GM08714 (cell line): ENCODE results near the gene GAB3.
"Not testable (repeated sequence)": the region's sequence is repeated elsewhere in the genome, so short reads cannot be mapped to it uniquely, and the experiment has no call there.

Source experiments
- H3K4me3 ChIP-seq: fragments of 200-500 bp; sonication (Bioruptor generic); 2 replicates; pipeline ENCODE4 v1.5.1; 2014; ENCODE audit warnings: mild to moderate bottlenecking, low read length, inconsistent platforms
- ZNF274 ChIP-seq: IDR thresholded peaks from 2 replicates; pipeline ENCODE4 v1.6.1; 2012; ENCODE audit warnings: mild to moderate bottlenecking, low read depth, low read length

GAB3 gene

DNA sequence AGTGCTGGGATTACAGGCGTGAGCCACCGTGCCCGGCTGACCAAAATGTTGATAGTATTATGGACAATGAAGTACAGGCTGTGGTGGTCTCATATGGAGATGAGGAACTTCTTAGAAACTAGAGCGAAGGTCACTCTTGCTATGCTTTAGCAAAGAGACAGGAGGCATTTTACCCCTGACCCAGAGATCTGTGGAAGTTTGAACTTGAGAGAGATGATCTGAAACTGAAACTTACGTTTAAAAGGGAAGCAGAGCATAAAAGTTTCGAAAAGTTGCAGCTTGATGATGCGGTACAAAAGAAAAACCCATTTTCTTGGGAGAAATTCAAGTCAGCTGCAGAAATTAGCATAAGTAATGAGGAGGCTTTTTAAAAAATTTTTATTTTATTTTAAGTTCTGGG is 89.0 kb downstream of the GAB3 start:
- no peak overlapping the region for H3K4me3 ChIP-seq
- no peak for TF ChIP-seq ZNF274

DNA sequence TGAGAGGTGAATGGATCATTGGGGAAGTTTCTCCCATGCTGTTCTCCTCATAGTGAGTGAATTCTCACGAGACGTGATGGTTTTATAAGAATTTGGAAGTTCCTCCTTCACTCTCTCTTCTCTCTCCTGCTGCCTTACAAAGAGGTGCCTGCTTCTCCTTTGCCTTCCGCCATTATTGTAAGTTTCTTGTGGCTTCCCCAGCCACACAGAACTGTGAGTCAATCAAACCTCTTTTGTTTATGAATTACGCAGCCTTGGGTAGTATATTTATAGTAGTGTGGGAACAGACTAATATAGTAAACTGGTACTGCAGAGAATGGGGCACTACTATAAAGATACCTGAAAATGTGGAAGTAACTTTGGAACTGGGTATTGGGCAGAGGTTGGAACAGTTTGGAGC is 89.7 kb downstream of the GAB3 start:
- no peak overlapping the region for H3K4me3 ChIP-seq
- no peak for TF ChIP-seq ZNF274

GRCh38 chrX:154660541-154660940 is 90.3 kb downstream of the GAB3 start:
- TF ChIP-seq ZNF274: no peak
- H3K4me3 ChIP-seq: no peak overlapping the region

- TF ChIP-seq ZNF274: no peak
- no peak overlapping the region for H3K4me3 ChIP-seq
These were observed 91.9 kb downstream of the GAB3 start for GRCh38 chrX:154658957-154659356.

DNA sequence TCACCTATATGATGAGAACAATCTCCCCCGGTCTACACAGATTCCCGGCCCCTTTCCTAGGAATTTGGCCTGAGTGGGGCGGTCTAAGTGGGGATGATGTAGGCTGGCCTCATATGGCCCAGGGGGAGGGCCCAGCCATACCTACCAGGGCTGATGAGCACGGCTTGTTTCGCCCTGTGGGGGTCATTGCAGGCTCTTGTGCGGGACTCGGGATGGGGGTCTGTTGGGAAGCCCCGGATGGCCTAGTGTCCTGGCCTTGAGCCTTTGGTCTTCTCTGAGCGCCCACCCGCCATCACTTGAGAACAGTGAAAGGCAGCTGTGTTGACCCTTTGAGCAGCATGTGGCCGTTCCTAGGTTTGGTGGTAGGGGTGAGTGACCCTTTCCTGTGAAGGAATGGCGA is 92.7 kb downstream of the GAB3 start:
- TF ChIP-seq ZNF274: no peak
- H3K4me3 ChIP-seq: no peak overlapping the region

DNA sequence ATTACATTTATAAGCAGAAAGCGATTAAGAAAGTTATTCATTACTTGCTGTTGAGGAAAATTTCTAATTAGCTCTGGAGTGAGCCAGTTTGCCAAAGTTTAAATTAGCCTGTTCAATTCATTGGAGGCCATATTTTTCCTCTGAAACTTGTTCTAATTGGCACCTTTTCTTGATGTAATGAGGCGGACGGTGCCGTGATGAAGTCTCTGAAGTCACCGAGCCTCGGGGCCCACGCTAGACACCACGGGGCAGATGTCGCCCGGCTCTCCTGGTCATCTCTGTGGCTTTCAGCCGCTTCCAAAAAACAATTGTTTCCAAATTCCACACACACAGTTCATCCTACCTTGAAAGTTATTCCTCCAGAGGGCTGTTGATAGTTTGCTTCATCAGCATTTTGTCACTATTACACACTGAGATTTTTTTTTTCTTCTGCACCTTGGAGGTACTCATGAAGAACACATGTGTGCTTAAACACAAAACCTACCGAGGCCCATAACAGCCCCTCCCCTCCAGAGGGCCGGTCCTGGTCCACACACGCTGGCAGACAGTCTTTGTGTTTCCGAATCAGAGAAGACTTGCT is 93.6 kb downstream of the GAB3 start:
- no peak overlapping the region for H3K4me3 ChIP-seq
- TF ChIP-seq ZNF274: no peak

DNA sequence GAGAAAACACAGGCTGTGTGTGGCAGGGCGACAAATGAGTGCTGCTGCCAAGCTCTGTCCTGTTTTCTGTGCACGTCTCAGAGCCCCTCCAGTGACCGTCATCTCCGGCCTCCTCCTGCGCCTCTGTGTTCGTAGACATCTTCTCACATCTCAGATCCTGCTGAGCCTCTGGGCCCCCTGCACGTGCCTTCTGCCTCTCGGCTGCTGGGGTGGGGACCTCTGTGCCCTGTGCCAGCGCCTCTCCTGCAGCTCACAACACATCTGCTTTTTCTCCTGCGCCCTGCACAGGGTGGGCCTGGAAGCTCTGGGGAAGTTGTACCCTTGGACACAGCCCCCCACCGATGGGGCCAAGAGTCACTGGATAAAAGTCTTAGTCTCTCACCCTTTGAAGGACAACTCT is 95.1 kb downstream of the GAB3 start:
- no peak overlapping the region for H3K4me3 ChIP-seq
- no peak for TF ChIP-seq ZNF274

DNA sequence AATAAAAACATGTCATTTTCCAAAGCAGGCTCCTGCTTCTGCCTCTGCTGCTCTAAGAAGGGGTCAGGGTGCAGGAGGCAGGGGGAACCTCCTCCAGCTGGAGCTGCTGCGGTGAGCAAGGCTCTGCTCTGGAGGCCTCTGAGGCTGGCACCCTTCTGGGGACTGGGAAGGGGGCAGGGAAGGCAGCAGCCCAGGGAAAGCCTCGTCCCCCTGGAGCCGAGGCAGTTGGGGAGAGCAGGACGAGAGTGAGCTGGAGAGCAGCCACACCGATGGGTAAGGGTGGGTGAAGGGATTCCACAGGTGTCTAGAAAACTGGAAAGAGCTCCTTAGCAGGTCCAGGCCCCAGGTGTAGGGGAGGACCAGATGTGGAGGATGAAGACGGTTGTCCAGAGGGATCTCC is 95.5 kb downstream of the GAB3 start:
- H3K4me3 ChIP-seq: no peak overlapping the region
- no peak for TF ChIP-seq ZNF274

DNA sequence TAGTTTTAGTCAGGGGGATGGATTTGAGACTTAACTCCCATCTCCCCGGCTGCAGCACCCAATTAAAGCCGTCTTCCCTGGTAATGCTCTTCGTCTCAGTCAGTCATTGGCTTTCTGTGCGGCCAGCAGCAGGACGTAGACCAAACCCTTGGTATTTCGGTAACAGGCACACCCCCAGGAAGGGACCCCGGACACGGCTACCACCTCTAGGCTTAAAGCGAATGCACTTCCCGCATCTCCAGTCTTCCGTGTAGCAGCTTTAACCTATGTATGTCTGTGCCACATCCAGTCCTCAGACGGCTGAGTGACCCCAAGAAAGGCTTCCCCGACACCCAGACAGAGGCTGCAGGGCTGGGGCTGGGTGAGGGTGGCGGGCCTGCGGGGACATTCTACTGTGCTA is 96.0 kb downstream of the GAB3 start:
- H3K4me3 ChIP-seq: no peak overlapping the region
- no peak for TF ChIP-seq ZNF274

DNA sequence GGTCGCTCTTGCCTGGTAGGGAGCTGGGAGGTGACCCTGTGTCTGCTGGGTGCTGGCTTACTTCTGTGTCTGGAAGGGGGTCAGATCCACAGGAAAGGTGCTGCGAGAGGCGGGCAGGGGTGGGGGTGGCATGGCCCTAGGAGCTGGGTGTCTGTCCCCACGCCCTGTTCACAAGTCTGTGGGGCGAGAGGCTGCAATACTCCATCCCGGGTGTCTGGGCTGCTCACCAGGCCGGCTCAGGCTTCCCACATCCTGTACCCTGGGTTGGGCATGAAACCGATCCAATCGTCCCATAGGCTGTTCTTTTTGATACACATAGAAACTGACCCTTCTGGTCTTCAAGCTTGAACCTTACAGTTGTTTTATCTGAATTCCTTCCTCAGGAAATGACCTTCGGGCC is 96.5 kb downstream of the GAB3 start:
- no peak overlapping the region for H3K4me3 ChIP-seq
- TF ChIP-seq ZNF274: no peak

DNA sequence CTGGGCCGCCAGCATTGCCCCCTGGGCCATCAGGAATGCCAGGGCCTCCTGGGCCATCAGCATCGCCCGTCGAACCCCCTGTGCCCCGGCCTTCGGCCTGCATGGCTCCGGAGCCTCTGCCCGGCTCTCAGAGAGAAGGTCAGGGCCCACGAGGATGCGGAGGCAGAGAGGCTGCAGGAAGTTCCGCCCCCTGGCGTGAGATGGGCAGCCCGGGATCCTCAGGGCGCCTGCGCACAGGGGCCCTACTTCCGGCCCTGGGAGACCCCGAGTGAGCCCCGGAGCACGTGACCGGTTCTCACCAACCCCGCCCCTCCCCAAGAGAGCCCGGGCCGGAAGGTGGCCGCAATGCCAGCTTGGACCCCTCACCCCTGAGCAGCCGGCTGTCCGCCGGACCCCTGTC is 97.5 kb downstream of the GAB3 start, which contains the start of gene CTAG2:
CTAG2 (minus strand) TSS at position 167 of the 400 bp plus-strand sequence; CDS start at position 103, 64 bp downstream.
- not testable (repeated sequence) for H3K4me3 ChIP-seq

DNA sequence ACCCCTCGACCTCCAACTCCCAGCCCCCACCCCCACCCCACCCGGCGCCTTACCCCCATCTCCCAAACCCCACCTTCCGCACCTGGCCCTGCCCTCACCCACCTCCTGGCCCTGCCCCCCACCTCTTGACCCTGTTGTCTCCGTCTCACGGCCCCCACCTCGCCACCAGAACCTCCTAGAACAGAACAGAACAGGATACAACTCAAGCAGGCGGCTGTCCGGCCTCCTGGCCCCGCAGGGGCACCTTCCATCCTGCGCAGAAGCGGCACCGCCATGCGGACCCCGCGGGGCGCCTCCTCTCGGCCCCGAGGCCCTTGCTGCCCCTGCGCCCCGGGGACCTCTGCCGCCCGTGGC is 97.9 kb downstream of the GAB3 start:
- H3K4me3 ChIP-seq: no peak overlapping the region
- TF ChIP-seq ZNF274: no peak

GRCh38 chrX:154652311-154653047 is 98.4 kb downstream of the GAB3 start:
- no peak for TF ChIP-seq ZNF274
- H3K4me3 ChIP-seq: no peak overlapping the region

- no peak for TF ChIP-seq ZNF274
These were observed 100.7 kb downstream of the GAB3 start for GRCh38 chrX:154650221-154650510.

DNA sequence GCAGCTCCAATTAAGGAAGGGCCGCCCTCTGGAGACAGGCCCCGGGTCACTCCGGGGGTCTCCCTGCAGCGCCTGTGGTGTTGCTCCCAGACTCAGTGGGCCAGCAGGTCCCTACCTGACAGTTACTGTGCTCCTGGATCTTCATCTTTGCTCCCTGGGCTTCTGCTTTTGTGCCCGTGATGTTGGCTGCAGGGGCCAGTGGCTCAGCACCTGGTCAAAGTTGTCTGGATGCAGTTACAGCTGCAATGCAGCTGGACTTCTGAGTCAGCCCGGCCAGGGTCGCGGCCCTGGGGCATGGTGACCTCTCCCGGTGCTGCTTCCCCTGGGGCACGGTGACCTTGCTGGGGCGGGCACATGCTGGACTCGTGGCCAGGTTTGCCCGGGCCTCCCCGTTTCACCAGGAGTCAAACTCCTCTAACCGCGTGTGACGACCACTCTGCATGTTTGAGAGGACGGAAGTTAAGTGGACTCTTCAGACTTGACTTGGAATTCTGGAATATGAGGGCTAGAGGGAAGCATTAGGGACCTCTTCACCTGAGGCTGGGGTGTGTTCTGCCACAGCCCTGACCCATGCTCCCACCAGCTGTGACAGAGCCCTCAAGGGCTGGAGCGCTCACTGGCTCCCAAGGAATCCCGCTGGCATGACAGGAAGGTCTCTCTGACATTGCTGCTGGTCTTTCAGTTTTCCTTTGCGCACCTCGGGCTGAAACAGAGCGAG is 101.2 kb downstream of the GAB3 start:
- no peak overlapping the region for H3K4me3 ChIP-seq
- no peak for TF ChIP-seq ZNF274

More at GRCh38 chrX:154650221-154650510, 100.7 kb downstream of the GAB3 start:
- no peak overlapping the region for H3K4me3 ChIP-seq

DNA sequence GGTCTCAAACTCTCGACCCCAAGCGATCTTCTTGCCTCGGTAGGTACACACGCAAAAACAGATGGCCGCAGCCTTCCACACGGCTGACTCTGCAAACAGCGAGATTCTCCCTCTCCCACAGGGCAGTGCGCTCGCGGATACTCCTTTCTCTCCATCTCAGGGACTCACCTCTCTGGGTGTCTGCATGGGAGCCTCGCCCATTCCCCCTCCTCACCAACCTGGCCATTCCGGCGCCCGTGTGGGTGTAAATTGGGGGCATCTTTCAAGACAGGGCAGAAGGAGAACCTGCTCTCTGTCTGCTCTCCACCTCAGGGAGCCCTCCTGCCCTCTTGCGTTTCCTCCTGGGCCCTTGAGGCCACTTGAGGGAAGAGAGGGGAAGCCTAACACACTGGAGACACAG is 101.9 kb downstream of the GAB3 start:
- H3K4me3 ChIP-seq: no peak overlapping the region
- TF ChIP-seq ZNF274: no peak

DNA sequence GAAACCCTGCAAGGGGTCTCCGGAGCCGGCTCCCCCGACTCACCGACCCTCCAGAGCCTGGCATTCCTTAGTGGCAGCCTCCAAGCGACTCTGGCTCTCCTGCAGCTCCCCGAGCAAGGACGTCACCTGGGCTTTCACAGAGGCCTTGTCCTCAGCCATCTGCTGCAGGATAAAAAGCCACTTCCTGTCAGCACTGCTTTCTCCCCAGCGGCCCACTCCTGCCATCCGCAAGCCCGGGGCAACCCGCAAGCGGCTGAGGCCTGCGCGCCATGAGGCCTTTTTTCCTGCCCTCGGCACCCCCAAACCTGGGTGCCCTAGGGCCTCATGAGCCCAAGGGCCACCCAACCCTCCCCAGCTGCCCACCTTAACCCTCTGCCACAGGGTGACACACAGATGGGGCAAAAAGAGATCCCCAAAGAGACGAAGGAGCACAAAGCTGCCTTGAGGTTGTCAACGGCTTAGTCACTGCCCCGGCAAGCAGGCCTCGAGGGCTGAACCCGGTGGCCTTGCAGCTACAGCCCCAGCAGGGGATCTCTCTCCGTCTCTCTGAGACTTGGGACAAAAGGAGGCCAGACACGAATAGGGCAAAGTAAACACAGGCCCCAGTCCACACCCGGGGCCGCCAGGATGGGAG is 105.0 kb downstream of the GAB3 start:
- not testable (repeated sequence) for H3K4me3 ChIP-seq

DNA sequence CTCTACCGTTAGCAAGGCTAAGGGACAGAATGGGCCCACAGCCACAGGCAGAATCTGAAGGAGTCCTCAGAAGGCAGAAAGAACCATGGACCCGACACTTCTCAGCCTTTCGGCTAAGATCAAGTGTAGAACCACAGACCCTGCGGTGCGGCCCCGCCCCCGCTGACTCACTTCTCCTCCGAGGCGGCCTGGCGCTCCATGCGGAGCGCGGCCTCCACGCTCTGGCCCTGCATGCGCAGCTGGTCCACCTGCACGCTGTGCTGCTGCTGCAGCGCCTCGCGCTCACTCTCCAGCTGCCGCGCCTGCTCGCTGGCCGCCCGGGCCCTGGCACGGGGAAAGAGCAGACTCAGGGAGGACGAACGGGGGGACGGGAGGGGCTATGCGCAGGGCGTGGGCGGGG is 107.2 kb downstream of the GAB3 start:
- H3K4me3 ChIP-seq: not testable (repeated sequence)

DNA sequence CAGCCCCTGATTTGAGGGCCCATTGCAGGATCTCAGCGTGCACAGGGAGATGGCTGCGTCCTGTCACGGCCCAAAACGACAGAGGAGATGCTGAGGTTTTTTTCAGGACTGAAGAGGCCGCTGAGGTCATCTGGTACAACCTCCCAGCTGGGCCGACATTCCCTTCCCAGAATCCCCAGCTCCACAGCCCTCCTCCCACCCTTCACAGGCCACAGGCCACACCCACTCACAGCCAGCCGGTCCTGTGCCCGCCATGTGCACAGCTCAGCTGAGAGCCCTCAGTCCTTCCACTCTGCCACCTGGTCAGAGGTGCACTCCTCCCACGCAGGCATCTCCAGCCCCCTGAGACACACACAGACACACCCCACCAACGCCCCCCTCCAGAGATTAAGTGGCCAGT is 109.1 kb downstream of the GAB3 start:
- not testable (repeated sequence) for H3K4me3 ChIP-seq

DNA sequence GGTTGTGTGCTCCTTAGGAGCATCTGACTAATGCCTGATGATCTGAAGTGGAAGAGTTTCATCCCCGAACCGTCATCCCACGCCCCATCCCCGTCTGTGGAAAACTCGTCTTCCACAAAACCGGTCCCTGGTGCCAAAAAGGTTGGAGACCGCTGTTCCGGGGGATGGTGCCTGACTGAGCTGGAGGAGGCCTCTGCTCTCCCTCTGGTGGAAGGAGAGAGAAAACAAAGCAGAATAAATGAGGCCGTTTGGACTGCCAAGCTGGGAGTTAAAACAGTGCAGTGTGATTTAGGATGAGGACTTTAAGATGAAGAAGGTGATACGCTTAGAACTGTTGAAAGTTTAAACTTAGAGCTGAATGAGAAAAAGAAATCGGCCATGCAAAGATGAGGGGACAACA is 117.2 kb downstream of the GAB3 start:
- H3K4me3 ChIP-seq: not testable (repeated sequence)

- H3K4me3 ChIP-seq: not testable (repeated sequence)
These were observed 119.9 kb downstream of the GAB3 start for GRCh38 chrX:154630949-154631348.

DNA sequence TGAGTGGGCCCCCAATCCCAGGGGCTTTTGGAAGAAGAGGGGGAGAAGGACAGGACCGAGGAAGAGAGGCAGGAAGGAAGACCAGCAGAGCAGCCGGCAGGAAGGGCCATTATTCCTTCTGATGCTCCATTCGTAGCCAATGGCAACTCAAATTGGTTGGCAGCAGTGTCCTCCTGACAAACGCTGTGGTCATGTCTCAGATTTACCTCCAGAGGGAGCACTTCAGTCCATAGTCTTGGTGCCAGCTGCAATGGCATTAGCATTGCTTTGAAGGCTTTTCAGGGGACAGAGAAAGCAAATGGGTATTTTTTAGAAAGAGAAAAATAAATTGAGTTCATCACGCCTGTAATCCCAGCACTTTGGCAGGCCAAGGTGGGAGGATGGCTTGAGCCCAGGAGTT is 121.9 kb downstream of the GAB3 start:
- not testable (repeated sequence) for H3K4me3 ChIP-seq
